Frontal cortex (tissue), 4 donors: ENCODE results near the gene CFAP45. TPM values are rescaled to one million over a fixed set of nuclear protein-coding genes. Genes with fewer than 3 reads are reported as not detected.
"Not testable (repeated sequence)": the region's sequence is repeated elsewhere in the genome, so short reads cannot be mapped to it uniquely, and the experiment has no call there.

Experiments used
- DNase-seq, 2 donors: peaks; one replicate each; pipeline ENCODE4 v3.0.0; 2012; ENCODE audit warnings: low spot score in 2 of 2
- FAIRE-seq: peaks from 2 replicates; lab custom pipeline; 2012; peaks lifted over from hg19 to GRCh38; lab: Jason Lieb, UNC
- total RNA-seq: library from RNA; depleted of rRNA; stranded (reverse); fragments of >200 nt; gene quantifications from one replicate; pipeline ENCODE4 v1.2.3, GENCODE V29; 2014
- donor health status: control.
- donor health status: control.
- donor health status: control.

CFAP45 gene
- total RNA-seq, 1 donor from 2014 or later = under 0.01 TPM

GRCh38 chr1:159913451-159914192 lies 13.7 kb upstream of the CFAP45 start:
- DNase-seq (no peak), FAIRE-seq (no peak)

- DNase-seq (no peak), FAIRE-seq (no peak)
These were observed 11.5 kb upstream of the CFAP45 start for GRCh38 chr1:159911326-159912070.

GRCh38 chr1:159908031-159908940 lies 8.3 kb upstream of the CFAP45 start:
- DNase-seq (no peak), FAIRE-seq (no peak)

DNA sequence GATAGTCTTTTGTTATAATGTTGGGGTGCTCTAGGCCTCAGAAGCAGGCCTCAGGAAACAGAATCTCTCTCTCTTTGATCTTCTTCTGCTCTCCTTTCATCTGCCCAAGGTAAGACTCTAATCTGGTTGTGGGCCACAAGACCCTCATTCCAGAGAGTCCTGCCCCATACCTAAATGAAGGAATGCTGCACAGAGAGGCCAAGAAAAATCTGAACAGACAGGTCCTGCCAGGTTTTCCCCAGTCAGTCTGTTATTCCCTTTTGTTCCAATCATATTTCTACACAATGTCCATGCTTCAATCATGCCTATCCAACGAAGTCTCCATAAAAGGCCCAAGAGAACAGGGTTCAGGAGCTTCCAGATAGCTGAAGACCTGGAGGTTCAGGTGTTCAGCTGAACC lies 7.0 kb upstream of the CFAP45 start:
- DNase-seq (no peak), FAIRE-seq (no peak)

DNA sequence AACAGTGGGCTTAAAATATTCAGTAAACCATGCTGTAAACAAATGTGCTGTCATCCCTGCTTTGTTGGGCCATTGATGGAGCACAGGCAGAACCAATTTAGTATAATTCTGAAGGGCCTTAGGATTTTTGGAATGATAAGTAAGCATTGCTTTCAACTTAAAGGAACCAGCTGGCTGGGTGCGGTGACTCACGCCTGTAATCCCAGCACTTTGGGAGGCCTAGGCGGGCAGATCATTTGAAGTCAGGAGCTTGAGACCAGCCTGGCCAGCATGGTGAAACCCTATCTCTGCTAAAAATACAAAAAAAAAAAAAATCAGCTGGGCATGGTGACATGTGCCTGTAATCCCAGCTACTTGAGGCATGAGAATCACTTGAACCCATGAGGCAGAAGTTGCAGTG lies 4.1 kb upstream of the CFAP45 start:
- FAIRE-seq, DNase-seq: not testable (repeated sequence)

DNA sequence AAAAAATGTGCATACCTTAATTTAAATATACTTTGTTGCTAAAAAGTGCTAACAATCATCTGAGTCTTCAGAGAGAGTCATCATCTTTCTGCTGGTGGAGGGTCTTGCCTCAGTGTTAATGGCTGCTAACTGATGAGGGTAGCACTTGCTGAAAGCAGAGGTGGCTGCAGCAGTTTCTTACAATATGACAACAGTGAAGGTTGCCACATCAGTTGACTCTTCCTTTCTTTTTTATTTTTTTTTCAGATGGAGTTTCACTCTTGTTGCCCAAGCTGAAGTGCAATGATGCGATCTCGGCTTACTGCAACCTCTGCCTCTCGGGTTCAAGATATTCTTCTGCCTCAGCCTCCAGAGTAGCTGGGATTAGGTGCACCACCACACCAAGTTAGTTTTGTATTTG lies 2.6 kb upstream of the CFAP45 start:
- FAIRE-seq (no peak), DNase-seq (no peak)

GRCh38 chr1:159900755-159901360 lies 893 bp upstream of the CFAP45 start:
- DNase-seq (no peak), FAIRE-seq (no peak)

DNA sequence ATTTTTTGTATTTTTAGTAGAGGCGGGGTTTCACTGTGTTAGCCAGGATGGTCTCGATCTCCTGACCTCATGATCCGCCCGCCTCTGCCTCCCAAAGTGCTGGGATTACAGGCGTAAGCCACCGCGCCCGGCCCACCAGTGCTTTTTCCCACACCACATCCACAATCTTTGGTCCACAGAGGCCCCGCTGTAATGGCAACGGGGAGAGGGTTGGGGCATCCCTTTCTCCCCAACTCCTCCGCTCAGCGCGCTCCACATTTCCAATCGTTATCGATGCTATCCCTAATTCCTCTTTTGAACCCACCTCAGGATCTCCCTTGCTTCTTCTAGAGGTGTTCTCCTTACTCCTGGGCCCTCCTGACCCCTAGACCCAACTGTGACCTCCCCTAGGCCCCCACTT lies 331 bp downstream of the CFAP45 start:
- not testable (repeated sequence) for FAIRE-seq, DNase-seq

DNA sequence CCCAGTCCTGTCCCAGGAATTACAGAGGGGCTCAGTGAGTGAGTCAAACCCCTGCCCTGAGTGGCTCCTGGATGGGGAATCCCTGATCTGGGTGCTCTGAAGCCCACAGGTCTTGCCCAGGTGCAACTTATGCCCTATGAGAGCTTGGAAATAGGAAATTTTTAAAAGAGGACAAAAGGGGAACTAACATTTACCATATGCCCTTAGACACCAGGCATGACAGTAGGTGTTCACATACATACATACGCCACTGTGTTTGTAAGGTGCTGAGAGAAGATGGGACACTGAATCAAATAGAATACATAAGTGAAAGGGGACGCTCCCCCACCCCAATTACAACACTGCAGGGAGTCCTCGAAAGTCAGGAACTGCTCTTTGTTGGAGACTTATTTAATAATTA lies 1.4 kb downstream of the CFAP45 start:
- DNase-seq (no peak), FAIRE-seq (no peak)

- FAIRE-seq (no peak), DNase-seq (no peak)
These were observed 2.0 kb downstream of the CFAP45 start for GRCh38 chr1:159897962-159898361.

GRCh38 chr1:159896546-159896930 lies 3.4 kb downstream of the CFAP45 start:
- FAIRE-seq (no peak), DNase-seq (no peak)

GRCh38 chr1:159895836-159896545 lies 4.0 kb downstream of the CFAP45 start:
- FAIRE-seq (no peak), DNase-seq (no peak)

- FAIRE-seq = no peak
- DNase-seq = no peak
These were observed 4.7 kb downstream of the CFAP45 start for GRCh38 chr1:159895286-159895685.

DNA sequence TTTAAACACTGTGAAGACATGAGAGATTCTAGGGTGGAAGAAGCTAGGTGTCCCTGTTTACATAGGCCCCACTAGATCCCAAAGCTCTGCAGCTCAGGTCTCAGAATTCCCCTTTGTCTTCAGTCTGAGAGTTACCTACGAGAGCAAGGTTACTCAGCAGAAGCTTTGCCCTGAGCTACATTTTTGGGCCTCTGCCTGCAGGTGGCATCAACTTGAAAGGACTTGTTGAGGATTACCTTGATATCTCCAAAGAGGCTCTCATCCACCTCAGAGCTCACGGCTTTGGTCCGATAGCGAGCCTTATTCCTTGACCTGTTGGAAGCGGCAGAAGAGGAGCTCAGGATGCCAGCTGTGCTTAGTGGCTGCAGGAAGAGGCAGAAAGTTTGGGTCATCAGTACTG lies 7.0 kb downstream of the CFAP45 start:
- FAIRE-seq (no peak), DNase-seq (no peak)

DNA sequence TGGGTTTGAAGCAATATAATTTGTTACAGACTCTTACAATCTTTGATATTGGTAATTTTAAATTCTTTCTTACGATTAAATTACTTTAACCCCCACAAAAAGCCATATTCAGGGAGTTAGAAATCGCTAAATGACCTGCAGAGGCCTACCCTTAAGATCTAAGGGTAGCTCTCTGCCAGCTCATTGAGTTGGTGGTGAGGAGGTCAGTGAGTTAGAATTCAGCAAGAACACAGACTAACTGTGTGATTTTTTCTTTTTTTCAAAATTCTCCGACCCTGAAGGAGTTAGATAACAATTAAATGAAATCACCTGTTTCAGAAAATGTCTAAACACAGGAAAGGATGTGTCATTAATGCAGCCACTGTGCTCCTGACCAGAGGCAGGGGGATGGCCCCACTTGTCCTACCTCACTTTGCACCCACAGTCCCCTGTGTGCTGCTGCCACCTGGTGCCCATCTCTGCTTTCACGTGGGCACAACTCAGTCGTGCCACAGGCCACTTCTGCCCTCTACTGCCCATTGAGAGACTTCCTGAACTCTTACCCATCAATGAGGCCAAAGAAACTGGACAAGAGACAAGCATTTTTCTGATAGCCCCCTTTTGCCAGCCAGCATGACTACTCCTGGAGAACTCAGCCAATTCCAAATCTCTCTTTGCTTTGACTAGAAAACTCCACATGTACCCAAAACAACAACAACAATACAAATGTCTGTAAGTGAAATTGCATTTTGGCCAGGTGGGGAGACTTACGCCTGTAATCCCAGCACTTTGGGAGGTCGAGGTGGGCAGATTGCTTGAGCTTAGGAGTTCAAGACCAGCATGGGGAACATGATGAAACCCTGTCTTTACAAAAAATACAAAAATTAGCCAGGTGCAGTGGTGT lies 8.4 kb downstream of the CFAP45 start:
- DNase-seq = peak; percentile 57 to 73
- no peak for FAIRE-seq

GRCh38 chr1:159890390-159890789 lies 9.6 kb downstream of the CFAP45 start:
- no peak for FAIRE-seq

DNA sequence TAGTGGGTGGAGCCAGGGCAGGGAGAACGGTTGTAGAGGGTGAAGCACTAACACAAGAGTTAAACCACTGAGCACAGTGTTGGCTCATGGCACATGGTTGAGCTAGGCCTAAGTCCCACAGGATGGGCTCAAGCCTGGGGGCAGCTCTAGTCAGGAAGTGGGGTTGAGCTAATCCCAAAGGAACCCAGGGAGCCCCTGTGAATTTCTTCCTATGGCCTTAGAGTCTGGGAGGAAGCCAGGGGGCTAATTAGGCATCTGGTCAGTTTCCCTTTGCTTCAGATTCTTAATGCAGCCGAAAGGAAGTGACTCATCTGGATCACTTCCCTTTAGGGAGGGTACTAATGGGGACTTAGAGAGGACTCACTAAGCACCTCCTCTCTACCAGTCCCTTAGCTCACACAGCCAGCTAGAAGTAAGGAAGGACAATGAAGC lies 10.1 kb downstream of the CFAP45 start:
- no peak for FAIRE-seq
- peak in 1 of 2 donors; percentile 56 for DNase-seq

More at GRCh38 chr1:159890390-159890789, 9.6 kb downstream of the CFAP45 start:
- DNase-seq = no peak

DNA sequence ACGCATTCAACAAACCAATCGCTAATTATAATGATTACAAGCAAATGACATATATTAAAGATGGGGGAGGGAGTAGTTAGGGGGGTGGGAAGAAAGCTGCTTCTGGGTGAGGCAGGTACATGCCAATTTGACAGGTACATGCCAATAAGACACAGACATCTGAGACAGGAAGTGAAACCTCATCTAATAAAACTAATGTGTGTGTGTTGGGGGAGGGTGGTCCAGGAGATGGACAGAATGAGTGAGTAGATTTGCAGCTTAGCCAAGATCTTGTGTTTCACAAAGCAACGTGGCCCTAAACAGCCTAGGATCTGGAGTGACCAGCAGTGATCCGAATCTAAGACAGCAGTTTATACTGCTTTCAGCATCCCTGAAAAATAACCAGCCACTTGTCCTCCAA lies 10.8 kb downstream of the CFAP45 start:
- DNase-seq = no peak
- FAIRE-seq = no peak
